HepG2 (cell line): Measurements from ENCODE around the gene NFATC3. TPM values are rescaled to one million over a fixed set of nuclear protein-coding genes. Genes with fewer than 3 reads are reported as not detected.

Experiments
- CHD4 ChIP-seq: fragments of 200-600 bp; sonication (generic); IDR thresholded peaks from 2 replicates; pipeline ENCODE4 v1.7.0; 2017; ENCODE audit warnings: mild to moderate bottlenecking, low read length, borderline replicate concordance
- DBP ChIP-seq: sonication (generic); formaldehyde crosslinking; IDR thresholded peaks from 2 replicates; pipeline ENCODE4 v1.4.0; 2020; ENCODE audit warnings: missing genetic modification reagents; ENCODE audit errors: not compliant biosample characterization
- DDIT3 ChIP-seq: sonication (generic); formaldehyde crosslinking; IDR thresholded peaks from 2 replicates; pipeline ENCODE4 v1.4.0; 2020; ENCODE audit warnings: mild to moderate bottlenecking, missing genetic modification reagents
- GATAD1 ChIP-seq: IDR thresholded peaks from 2 replicates; pipeline ENCODE4 v1.6.1; 2016; ENCODE audit warnings: missing genetic modification reagents, missing compliant biosample characterization
- KMT2A ChIP-seq: sonication (generic); formaldehyde crosslinking; IDR thresholded peaks from 2 replicates; pipeline ENCODE4 v1.4.0; 2020; ENCODE audit warnings: missing genetic modification reagents
- NAIF1 ChIP-seq: sonication (generic); formaldehyde crosslinking; IDR thresholded peaks from 2 replicates; pipeline ENCODE4 v1.5.0; 2020; ENCODE audit warnings: mild to moderate bottlenecking, missing genetic modification reagents, borderline replicate concordance
- NCOA2 ChIP-seq: sonication (generic); formaldehyde crosslinking; IDR thresholded peaks from 2 replicates; pipeline ENCODE4 v1.8.0; 2022; ENCODE audit warnings: inconsistent platforms
- NFAT5 ChIP-seq: sonication (generic); formaldehyde crosslinking; IDR thresholded peaks from 2 replicates; pipeline ENCODE4 v1.4.0; 2020; ENCODE audit warnings: missing genetic modification reagents
- POLR2A ChIP-seq, 2 experiments: IDR thresholded peaks; 2 replicates each; pipeline ENCODE4 v1.6.1; 2011; ENCODE audit warnings: low read depth in 2 of 2, low read length in 2 of 2, mild to moderate bottlenecking in 1 of 2, moderate library complexity in 1 of 2; ENCODE audit not compliant: insufficient read depth in 1 of 2
- PTBP1 ChIP-seq: fragments of 200-400 bp; formaldehyde crosslinking; IDR thresholded peaks from 2 replicates; pipeline ENCODE4 v1.6.1; 2018; ENCODE audit warnings: low read length, low read depth; ENCODE audit not compliant: poor library complexity, severe bottlenecking
- RAD51 ChIP-seq: fragments of 450-650 bp; IDR thresholded peaks from 2 replicates; pipeline ENCODE4 v1.6.1; 2016; ENCODE audit warnings: borderline replicate concordance
- SMAD9 ChIP-seq: sonication (generic); formaldehyde crosslinking; IDR thresholded peaks from 2 replicates; pipeline ENCODE4 v1.5.1; 2020; ENCODE audit warnings: mild to moderate bottlenecking, missing genetic modification reagents
- SPEN ChIP-seq: sonication (generic); formaldehyde crosslinking; IDR thresholded peaks from 2 replicates; pipeline ENCODE4 v1.5.1; 2020; ENCODE audit warnings: low read depth, mild to moderate bottlenecking, missing genetic modification reagents
- STAG1 ChIP-seq: sonication (generic); formaldehyde crosslinking; IDR thresholded peaks from 2 replicates; pipeline ENCODE4 v1.4.0; 2020; ENCODE audit warnings: missing genetic modification reagents
- ZFP37 ChIP-seq: sonication (generic); formaldehyde crosslinking; IDR thresholded peaks from 2 replicates; pipeline ENCODE4 v1.4.0; 2020; ENCODE audit warnings: missing genetic modification reagents, borderline replicate concordance
- ZKSCAN1 ChIP-seq: fragments of 150-350 bp; IDR thresholded peaks from 2 replicates; pipeline ENCODE4 v1.6.1; 2014; ENCODE audit warnings: low read length
- ZNF337 ChIP-seq: sonication (generic); formaldehyde crosslinking; IDR thresholded peaks from 2 replicates; pipeline ENCODE4 v1.5.1; 2020; ENCODE audit warnings: missing genetic modification reagents, low read depth, mild to moderate bottlenecking, borderline replicate concordance
- ZNF552 ChIP-seq: sonication (generic); formaldehyde crosslinking; IDR thresholded peaks from 2 replicates; pipeline ENCODE4 v1.9.0; 2022; ENCODE audit warnings: missing genetic modification reagents, mild to moderate bottlenecking, borderline replicate concordance
- ZNF639 ChIP-seq: conservative IDR thresholded peaks from 2 replicates; pipeline ENCODE4 v1.6.1; 2018; ENCODE audit warnings: missing genetic modification reagents
- ZSCAN25 ChIP-seq: sonication (generic); formaldehyde crosslinking; IDR thresholded peaks from 2 replicates; pipeline ENCODE4 v1.8.0; 2022; ENCODE audit warnings: mild to moderate bottlenecking, missing genetic modification reagents
- polyA plus RNA-seq, 8 experiments: library from polyadenylated mRNA; depleted of rRNA in 3 of 8; stranded (reverse) in 7 of 8; unstranded in 1 of 8; fragments of >200 nt; fragmentation: Illumina TruSeq in 4 of 8; extraction: Trizol in 4 of 8; gene quantifications; 2 replicates each; pipeline versions ENCODE4 v1.2.1 to v1.2.3, GENCODE V29; 2011 to 2016; ENCODE audit warnings: low read depth in 4 of 8, missing spikeins in 1 of 8, mixed read lengths in 1 of 8; ENCODE audit not compliant: insufficient read depth in 1 of 8
- total RNA-seq, 5 experiments: library from RNA; depleted of rRNA; stranded (reverse); fragments of >200 nt; fragmentation: Illumina TruSeq; extraction: Trizol; gene quantifications; 2 replicates each; pipeline ENCODE4 v1.2.3, GENCODE V29; 2016; ENCODE audit warnings: low read depth in 1 of 5

The NFATC3 gene
- total and polyA plus RNA-seq, 2 of the 13 experiments (the other 11 are each of a cell fraction or from before 2014, with no cell fraction given): 52.6 to 62.7 TPM

- TF ChIP-seq NFAT5 (CRISPR knock-in tag) (peak; percentile 23; the same call in 1 of the 2 replicates), KMT2A (CRISPR knock-in tag) (peak; percentile 85; the same call in 1 of the 2 replicates), DBP (no peak), ZSCAN25 (CRISPR knock-in tag) (peak; percentile 74), STAG1 (CRISPR knock-in tag) (no peak), ZKSCAN1 (no peak), DDIT3 (CRISPR knock-in tag) (no peak), CHD4 (no peak), SMAD9 (CRISPR knock-in tag) (no peak), ZNF552 (CRISPR knock-in tag) (peak; percentile 20; the same call in 1 of the 2 replicates), SPEN (CRISPR knock-in tag) (peak; percentile 79), GATAD1 (CRISPR knock-in tag) (peak; percentile 79), RAD51 (no peak), NAIF1 (no peak), ZNF639 (0 out of 2 replicates have a peak, but pooled peaks have one; percentile 11), ZNF337 (CRISPR knock-in tag) (no peak; the same call in 1 of the 2 replicates), NCOA2 (CRISPR knock-in tag) (no peak; the same call in none of the 2 replicates), PTBP1 (peak; percentile 73), ZFP37 (peak; percentile 69; the same call in 1 of the 2 replicates), POLR2A (IDR thresholded peaks at IDR 0.05; ENCODE audit: insufficient read depth in 1 of 2, low read depth in 2 of 2, low read length in 2 of 2) (peak in 1 of 2 experiments; percentile 59; a peak in 1 of 4 replicates)
Measured at GRCh38 chr16:68244903-68245853, 160.0 kb downstream of the NFATC3 start, which contains the start of gene PLA2G15 (continued).
